Gastrocnemius medialis (tissue), 4 donors: ENCODE data around the gene PRICKLE3. TPM values are rescaled to one million over a fixed set of nuclear protein-coding genes. Genes with fewer than 3 reads are reported as not detected.

Experiments
- ATAC-seq, 2 donors: fragments of 150-250 bp; one replicate each; pipeline ENCODE4 v1.9.1; 2016
- DNase-seq, 2 donors: peaks; one replicate each; pipeline ENCODE4 v3.0.0-alpha.2; 2019
- H3K27ac ChIP-seq, 4 donors: fragments of 200-600 bp; sonication (generic); 1 replicate in 1 of 4; 2 replicates in 3 of 4; pipeline ENCODE4 v1.5.1; 2016 to 2018; ENCODE audit warnings: mild to moderate bottlenecking in 2 of 4, moderate library complexity in 1 of 4
- H3K27me3 ChIP-seq, 3 donors: fragments of 200-600 bp; sonication (generic) in 2 of 3; 1 replicate in 1 of 3; 2 replicates in 2 of 3; pipeline versions ENCODE4 v1.5.1 to v1.6.0; 2016 to 2019; ENCODE audit warnings: mild to moderate bottlenecking in 1 of 3, moderate library complexity in 1 of 3
- H3K36me3 ChIP-seq, 2 donors: fragments of 200-600 bp; sonication (generic) in 1 of 2; one replicate each; pipeline ENCODE4 v1.5.1; 2017 to 2018
- H3K4me1 ChIP-seq, 2 donors: fragments of 200-600 bp; sonication (generic) in 1 of 2; one replicate each; pipeline ENCODE4 v1.5.1; 2016 to 2017; ENCODE audit warnings: mild to moderate bottlenecking in 2 of 2
- H3K4me3 ChIP-seq, 4 donors: fragments of 200-600 bp; sonication (generic) in 3 of 4; 1 replicate in 1 of 4; 2 replicates in 3 of 4; pipeline ENCODE4 v1.5.1; 2016 to 2019; ENCODE audit warnings: mild to moderate bottlenecking in 2 of 4
- H3K9me3 ChIP-seq, 3 donors: fragments of 200-600 bp; sonication (generic) in 2 of 3; 1 replicate in 1 of 3; 2 replicates in 2 of 3; pipeline ENCODE4 v1.5.1; 2016 to 2019
- CTCF ChIP-seq, 5 experiments: fragments of 450-650 bp in 3 of 5; fragments of 200-600 bp in 2 of 5; sonication (generic) in 2 of 5; IDR thresholded peaks in 4 of 5; conservative IDR thresholded peaks in 1 of 5; 1 replicate in 4 of 5; 2 replicates in 1 of 5; pipeline ENCODE4 v1.5.1; 2016 to 2019; ENCODE audit warnings: antibody characterized with exemption in 5 of 5, mild to moderate bottlenecking in 3 of 5, moderate library complexity in 3 of 5
- POLR2A ChIP-seq, 2 donors: fragments of 450-650 bp; IDR thresholded peaks; one replicate each; pipeline ENCODE4 v1.6.1; 2017; ENCODE audit warnings: antibody characterized with exemption in 2 of 2, mild to moderate bottlenecking in 2 of 2, moderate library complexity in 2 of 2
- in situ Hi-C, 4 donors: fragments of 200-750 bp; cut with MboI; loops; one replicate each; pipeline versions ENCODE4 v1.15.0 to v1.8.0; 2017; ENCODE audit warnings: low sequenced_read_pairs in 4 of 4
- intact Hi-C: fragments of 100-400 bp; cut with DNase I; formaldehyde crosslinking; loops from one replicate; pipeline ENCODE4 v1.15.1; 2023; ENCODE audit warnings: low total_unique reads
- total RNA-seq, 4 donors: library from RNA; depleted of rRNA; stranded (reverse); fragments of >200 nt; gene quantifications; one replicate each; pipeline versions ENCODE4 v1.1.0 to v1.2.3, GENCODE V29; 2016

PRICKLE3 gene
- total RNA-seq, 4 donors from 2014 or later, result 9.1 to 33.1 (median 21.3) TPM

- no peaks in the 10 kb centered on the region for H3K36me3 ChIP-seq
- peaks cover 0 to 3% of the 10 kb centered on the region in 2 donors for H3K4me1 ChIP-seq
- ATAC-seq (no peak), DNase-seq (no peak)
- H3K4me3 ChIP-seq, result no peak overlapping the region
- H3K27me3 ChIP-seq, result no peaks in the 10 kb centered on the region
- no peak overlapping the region for H3K27ac ChIP-seq
- no peaks in the 10 kb centered on the region for H3K9me3 ChIP-seq
- intact Hi-C loops, result no loop called here
- TF ChIP-seq CTCF (IDR thresholded peaks at IDR 0.05 in 4 of 5, conservative IDR thresholded peaks at IDR 0.05 in 1 of 5), result no peak
- TF ChIP-seq POLR2A (IDR thresholded peaks at IDR 0.05), result no peak
- in situ Hi-C loops, result no loop called here
Measured at GRCh38 chrX:49205443-49205842, 19.3 kb upstream of the PRICKLE3 start.

GRCh38 chrX:49204709-49205108 lies 18.5 kb upstream of the PRICKLE3 start:
- no peak for DNase-seq
- H3K27ac ChIP-seq, result no peak overlapping the region

GRCh38 chrX:49204017-49204416 lies 17.8 kb upstream of the PRICKLE3 start:
- H3K4me1 ChIP-seq, result peaks cover 2 to 3% of the 10 kb centered on the region in 2 donors
- DNase-seq, result no peak
- no peaks in the 10 kb centered on the region for H3K27me3 ChIP-seq
- no peak for ATAC-seq
- H3K36me3 ChIP-seq, result no peaks in the 10 kb centered on the region
- no peak for TF ChIP-seq POLR2A (IDR thresholded peaks at IDR 0.05)
- TF ChIP-seq CTCF (IDR thresholded peaks at IDR 0.05 in 4 of 5, conservative IDR thresholded peaks at IDR 0.05 in 1 of 5), result no peak
- intact Hi-C loops (loop anchor here (5.0 kb wide), 2 partner anchors 33 to 63 kb away; partner anchors contain the start of genes CCDC22 and PPP1R3F), in situ Hi-C loops (no loop called here)
- no peaks in the 10 kb centered on the region for H3K9me3 ChIP-seq
- no peak overlapping the region for H3K27ac ChIP-seq
- H3K4me3 ChIP-seq, result no peak overlapping the region

More at GRCh38 chrX:49204709-49205108, 18.5 kb upstream of the PRICKLE3 start:
- H3K4me3 ChIP-seq, result no peak overlapping the region
- H3K9me3 ChIP-seq, result no peaks in the 10 kb centered on the region
- ATAC-seq, result no peak
- no peaks in the 10 kb centered on the region for H3K27me3 ChIP-seq
- in situ Hi-C loops (no loop called here), intact Hi-C loops (loop anchor here (5.0 kb wide), 2 partner anchors 33 to 63 kb away; partner anchors contain the start of genes CCDC22 and PPP1R3F)
- no peak for TF ChIP-seq CTCF (IDR thresholded peaks at IDR 0.05 in 4 of 5, conservative IDR thresholded peaks at IDR 0.05 in 1 of 5)
- no peak for TF ChIP-seq POLR2A (IDR thresholded peaks at IDR 0.05)
- no peaks in the 10 kb centered on the region for H3K36me3 ChIP-seq
- H3K4me1 ChIP-seq, result peaks cover 2 to 3% of the 10 kb centered on the region in 2 donors

- H3K9me3 ChIP-seq, result no peaks in the 10 kb centered on the region
Measured at GRCh38 chrX:49203536-49203935, 17.4 kb upstream of the PRICKLE3 start.

More at GRCh38 chrX:49203536-49203935, 17.4 kb upstream of the PRICKLE3 start:
- intact Hi-C loops, result loop anchor here (5.0 kb wide), 2 partner anchors 34 to 64 kb away; partner anchors contain the start of genes CCDC22 and PPP1R3F
- in situ Hi-C loops, result no loop called here
- H3K36me3 ChIP-seq, result no peaks in the 10 kb centered on the region
- peaks cover 2 to 3% of the 10 kb centered on the region in 2 donors for H3K4me1 ChIP-seq
- ATAC-seq (no peak), DNase-seq (no peak)
- no peak for TF ChIP-seq CTCF (IDR thresholded peaks at IDR 0.05 in 4 of 5, conservative IDR thresholded peaks at IDR 0.05 in 1 of 5)
- no peak for TF ChIP-seq POLR2A (IDR thresholded peaks at IDR 0.05)
- H3K4me3 ChIP-seq, result no peak overlapping the region
- no peaks in the 10 kb centered on the region for H3K27me3 ChIP-seq
- no peak overlapping the region for H3K27ac ChIP-seq
